ENCODE data around the gene FAM174C.

GRCh38 chr19:1232652-1233072 is 42.7 kb upstream of the FAM174C start:
- TF ChIP-seq, protein P1, sequence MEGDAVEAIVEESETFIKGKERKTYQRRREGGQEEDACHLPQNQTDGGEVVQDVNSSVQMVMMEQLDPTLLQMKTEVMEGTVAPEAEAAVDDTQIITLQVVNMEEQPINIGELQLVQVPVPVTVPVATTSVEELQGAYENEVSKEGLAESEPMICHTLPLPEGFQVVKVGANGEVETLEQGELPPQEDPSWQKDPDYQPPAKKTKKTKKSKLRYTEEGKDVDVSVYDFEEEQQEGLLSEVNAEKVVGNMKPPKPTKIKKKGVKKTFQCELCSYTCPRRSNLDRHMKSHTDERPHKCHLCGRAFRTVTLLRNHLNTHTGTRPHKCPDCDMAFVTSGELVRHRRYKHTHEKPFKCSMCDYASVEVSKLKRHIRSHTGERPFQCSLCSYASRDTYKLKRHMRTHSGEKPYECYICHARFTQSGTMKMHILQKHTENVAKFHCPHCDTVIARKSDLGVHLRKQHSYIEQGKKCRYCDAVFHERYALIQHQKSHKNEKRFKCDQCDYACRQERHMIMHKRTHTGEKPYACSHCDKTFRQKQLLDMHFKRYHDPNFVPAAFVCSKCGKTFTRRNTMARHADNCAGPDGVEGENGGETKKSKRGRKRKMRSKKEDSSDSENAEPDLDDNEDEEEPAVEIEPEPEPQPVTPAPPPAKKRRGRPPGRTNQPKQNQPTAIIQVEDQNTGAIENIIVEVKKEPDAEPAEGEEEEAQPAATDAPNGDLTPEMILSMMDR (IDR thresholded peaks at IDR 0.05): no peak
- no peak for TF ChIP-seq POLR2A (IDR thresholded peaks at IDR 0.05; ENCODE audit: low read depth)
